Keratinocyte (primary cell): ENCODE measurements around the gene EML5.

Experiments used
- CTCF ChIP-seq, 3 experiments: IDR thresholded peaks in 1 of 3; conservative IDR thresholded peaks in 1 of 3; optimal IDR thresholded peaks in 1 of 3; 2 replicates in 2 of 3; 3 replicates in 1 of 3; pipeline versions ENCODE3 to v1.5.1; 2011; ENCODE audit warnings: low read length in 3 of 3, mild to moderate bottlenecking in 3 of 3, moderate library complexity in 2 of 3, control low read depth in 1 of 3, inconsistent platforms in 1 of 3; ENCODE audit not compliant: insufficient read depth in 2 of 3; ENCODE audit errors: extremely low read depth in 1 of 3
- EZH2 ChIP-seq: IDR thresholded peaks from one replicate; pipeline ENCODE4 v1.6.1; 2012; ENCODE audit warnings: inconsistent platforms, mild to moderate bottlenecking, low read length, moderate library complexity

- TF ChIP-seq CTCF (optimal IDR thresholded peaks at IDR 0.05 in 1 of 3, IDR thresholded peaks at IDR 0.05 in 1 of 3, conservative IDR thresholded peaks at IDR 0.05 in 1 of 3; ENCODE audit: extremely low read depth in 1 of 3, insufficient read depth in 2 of 3, low read length in 3 of 3), result no peak
- no peak for TF ChIP-seq EZH2
Observed at GRCh38 chr14:88841741-88842140, 49.0 kb upstream of the EML5 start.
